Cardiac septum (tissue), 1 donor: ENCODE results near the gene P2RY2. TPM values are rescaled to one million over a fixed set of nuclear protein-coding genes. Genes with fewer than 3 reads are reported as not detected.
"Not testable (repeated sequence)": the region's sequence is repeated elsewhere in the genome, so short reads cannot be mapped to it uniquely, and the experiment has no call there.

Source experiments
- DNase-seq: peaks from one replicate; pipeline ENCODE4 v3.0.0-alpha.2; 2020; ENCODE audit warnings: low spot score
- intact Hi-C: fragments of 100-400 bp; cut with DNase I; formaldehyde crosslinking; loops from one replicate; pipeline ENCODE4 v1.14.0; 2022
- total RNA-seq: library from RNA; stranded (reverse); fragmentation: NEBNext Ultra II Directional; extraction: Animal tissue kit (Norgen Biotek cat#: 25700); gene quantifications from one replicate; pipeline ENCODE4 v1.2.1, GENCODE V29; 2021
- donor health status: DM: no; HTN: no; CAD: no.

The P2RY2 gene
- total RNA-seq, 1 donor from 2014 or later: 13.5 TPM

DNA sequence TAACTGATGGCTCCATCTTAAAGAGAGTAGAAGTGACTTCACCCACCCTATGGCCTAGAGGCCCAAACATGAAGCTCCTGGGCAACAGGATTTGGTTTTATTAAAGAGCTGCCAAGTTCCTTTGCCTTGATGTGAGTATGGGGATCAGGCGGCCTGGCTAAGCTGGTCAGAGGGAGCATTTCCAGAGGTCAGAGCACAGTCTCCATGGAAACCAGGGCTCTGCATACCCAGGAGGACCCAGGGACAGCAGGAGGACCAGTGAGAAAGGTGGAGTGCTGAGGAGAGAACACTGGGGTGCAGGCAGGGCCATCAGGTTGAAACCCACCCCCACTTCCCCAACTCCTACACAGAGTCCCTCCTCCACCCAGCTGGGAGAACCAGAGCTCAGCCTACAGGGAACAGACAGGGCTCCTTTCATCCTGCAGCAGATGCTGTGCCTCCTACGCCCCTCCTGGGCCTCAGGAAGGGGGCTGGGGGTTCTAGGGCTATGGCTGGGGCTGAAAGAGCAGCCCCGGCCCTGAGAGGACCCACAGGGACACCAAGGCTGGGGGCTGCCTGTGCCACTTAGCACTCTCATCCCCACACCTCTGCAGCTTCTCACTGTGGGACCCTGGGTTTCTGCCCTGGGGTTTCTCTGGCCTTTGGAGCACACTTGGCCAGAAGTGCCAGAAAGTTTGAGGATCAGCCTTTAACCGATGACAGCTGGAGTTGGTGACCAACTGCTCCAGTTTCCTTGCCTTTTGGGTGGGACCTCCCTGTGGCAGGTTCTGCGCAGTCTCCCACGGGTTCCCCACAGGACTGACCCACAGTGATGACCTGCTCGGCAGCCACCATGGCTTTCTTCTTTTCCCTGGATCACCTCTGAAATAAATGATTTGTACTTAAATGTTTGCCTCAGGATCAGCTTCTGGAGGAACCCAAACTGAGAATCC, 40.3 kb downstream of the P2RY2 start:
- DNase-seq: no peak
- intact Hi-C loops: no loop called here

GRCh38 chr11:73259406-73260126, 41.5 kb downstream of the P2RY2 start:
- DNase-seq: peak; percentile 27
- intact Hi-C loops: no loop called here

DNA sequence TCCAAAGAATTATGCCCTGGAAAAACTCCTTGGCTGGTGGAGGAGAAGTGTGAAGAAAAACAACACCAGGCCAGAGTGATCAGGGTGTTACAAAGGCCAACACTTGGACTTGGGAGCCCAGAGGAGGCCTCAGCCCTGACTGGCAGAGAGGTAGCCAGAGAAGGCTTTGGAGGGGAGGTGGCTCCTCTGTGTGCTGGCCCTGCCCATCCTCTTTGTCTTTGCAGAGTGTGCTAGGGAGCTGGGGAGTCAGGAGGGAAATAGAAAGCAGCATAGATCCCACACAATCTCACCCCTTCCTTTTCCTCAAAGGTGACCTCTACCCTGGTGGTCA, 42.0 kb downstream of the P2RY2 start:
- intact Hi-C loops: no loop called here
- DNase-seq: peak; percentile 53

DNA sequence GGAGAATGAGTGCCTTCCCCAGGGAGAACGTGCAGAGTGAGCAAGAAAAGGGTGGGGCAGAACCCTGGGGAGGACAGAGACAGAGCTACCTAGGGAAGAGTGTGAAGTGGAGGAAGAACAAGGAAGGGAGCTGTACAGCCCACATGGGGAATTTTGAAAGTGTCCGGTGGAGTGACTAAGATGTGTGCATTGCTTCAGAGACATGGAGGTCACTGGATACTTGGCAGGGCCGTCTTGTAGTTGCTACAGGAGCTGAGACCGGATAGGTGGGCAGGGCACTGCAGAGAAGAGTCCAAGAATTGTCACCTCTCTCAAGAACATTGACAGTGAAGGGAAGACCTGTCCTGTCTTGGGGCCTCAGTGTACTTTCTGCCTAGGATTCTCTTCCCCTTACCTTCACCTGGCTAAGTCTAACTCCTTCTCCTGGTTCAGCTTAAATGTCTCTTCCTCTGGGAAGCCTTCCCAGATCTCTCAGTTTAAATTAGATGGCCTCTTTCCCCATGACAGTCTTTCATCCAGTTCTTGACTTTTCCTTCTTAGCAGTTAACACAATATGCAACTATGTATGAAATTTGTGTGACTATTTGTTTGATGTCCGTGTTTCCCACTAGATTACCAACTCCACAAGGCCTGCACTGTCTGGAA, 44.9 kb downstream of the P2RY2 start:
- DNase-seq: peak; percentile 27
- intact Hi-C loops: no loop called here

- DNase-seq: no peak
- intact Hi-C loops: no loop called here
Observed at GRCh38 chr11:73263640-73264039, 45.6 kb downstream of the P2RY2 start.

GRCh38 chr11:73265278-73265810, 47.3 kb downstream of the P2RY2 start:
- intact Hi-C loops: no loop called here
- DNase-seq: peak; percentile 12

GRCh38 chr11:73265853-73266645, 48.0 kb downstream of the P2RY2 start:
- intact Hi-C loops: no loop called here
- DNase-seq: peak; percentile 61

DNA sequence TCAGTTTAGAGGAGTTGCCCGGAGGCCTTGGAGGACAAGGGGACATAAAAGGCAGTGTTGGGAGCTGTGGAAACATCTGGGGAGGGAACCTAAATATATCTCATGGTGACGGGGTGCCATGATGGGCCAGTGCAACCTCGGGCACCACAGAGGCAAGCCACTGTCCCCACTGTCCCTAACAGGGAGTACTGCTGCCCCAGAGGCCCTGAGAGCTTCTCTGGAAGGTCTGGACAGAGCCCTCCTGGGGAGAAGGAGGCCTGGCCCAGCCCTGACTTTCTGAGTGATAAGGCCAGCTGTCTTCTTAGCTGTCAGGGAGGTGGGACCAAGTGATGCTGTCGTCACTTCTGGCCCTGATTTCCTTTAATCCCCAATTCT, 48.6 kb downstream of the P2RY2 start:
- intact Hi-C loops: no loop called here
- no peak for DNase-seq

DNA sequence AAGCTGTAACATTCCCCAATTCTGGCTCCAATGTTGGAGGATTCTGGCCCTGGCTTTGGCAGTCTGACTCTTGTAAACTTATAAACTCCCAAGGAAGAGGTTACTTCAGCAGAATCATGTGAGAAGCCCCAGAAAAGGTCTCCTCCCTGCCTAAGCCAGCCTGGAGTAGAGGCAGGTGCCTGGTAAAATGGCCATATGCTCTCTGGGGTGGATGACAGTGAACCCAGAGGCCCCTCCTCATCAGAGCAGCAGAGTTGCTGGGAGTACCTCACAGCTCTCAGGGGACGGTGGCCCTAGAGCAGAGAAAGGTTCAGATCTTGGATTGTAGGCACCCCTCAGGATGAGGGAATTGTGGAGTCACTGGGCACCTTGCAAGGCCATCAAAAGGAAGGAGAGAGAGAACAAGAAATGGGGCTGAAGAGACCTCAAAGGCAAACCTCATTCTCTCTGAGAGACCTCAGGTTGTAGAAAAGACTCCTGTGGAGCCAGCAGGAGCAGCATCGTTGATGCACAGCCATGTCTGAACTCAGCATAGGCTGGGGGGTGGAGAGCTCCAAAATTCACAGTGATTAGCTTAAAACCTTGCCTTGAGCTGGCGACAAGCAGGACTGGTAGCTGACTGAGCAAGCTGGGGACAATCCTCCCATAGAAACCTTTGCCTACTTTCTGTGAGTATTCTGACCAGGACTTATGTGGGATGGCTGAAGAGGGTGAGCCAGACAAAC, 49.2 kb downstream of the P2RY2 start:
- intact Hi-C loops: no loop called here
- no peak for DNase-seq

DNA sequence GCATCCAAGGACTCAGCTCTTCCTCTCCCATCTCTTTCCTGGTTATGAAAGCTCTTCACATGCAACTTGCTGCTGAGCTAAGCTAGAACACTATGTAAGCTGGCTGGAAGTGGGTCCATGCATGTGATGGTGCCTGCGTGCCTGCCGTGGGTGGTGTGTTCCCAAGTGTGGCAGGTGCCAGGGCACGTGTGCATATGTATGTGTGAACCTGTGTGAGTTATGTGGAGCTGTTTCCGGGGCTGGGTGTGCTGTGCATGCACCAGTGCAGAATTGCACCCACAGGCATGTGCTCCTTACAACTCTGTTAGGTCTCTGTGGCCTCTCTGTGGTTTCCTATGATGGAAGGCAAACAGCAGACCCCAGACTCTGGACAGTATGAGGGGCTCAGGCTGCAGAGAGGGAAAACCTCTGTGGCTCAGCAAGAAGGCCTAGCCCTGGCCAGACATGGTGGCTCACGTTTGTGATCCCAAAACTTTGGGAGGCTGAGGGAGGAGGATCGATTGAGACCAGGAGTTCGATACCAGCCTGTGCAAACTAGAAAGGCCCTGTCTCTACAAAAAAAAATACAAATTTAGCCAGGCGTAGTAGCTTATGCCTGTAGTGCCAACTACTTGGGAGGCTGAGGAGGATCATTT, 49.9 kb downstream of the P2RY2 start:
- no peak for DNase-seq

DNA sequence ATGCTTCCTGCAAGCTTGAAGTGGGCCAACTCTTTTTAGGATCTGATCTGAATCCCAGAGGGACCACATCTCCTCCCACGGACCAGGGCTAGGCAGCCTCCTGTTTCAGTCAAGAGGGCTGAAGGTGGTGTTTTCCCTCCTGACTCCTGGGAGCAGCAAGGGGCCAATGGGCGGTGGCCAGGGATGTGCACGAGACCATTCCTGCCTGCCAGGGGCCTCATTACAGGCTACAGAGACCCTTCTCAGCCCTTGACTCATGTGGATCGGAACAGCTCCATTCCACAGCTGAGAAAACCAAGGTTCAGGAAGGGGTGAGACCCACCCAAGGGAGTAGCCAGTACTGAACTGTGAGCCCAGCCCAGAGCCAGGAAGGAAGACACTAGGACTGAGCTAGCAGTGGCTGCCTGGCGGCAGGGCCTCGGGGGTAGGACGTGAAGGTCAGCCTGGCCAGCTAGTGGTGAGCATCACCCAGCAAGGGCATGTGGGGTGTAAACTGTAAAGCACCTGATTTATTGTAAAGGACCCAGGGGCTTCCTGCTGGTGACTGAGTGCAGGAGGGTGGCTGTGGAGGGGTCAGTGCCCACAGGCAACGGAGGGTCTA, 50.7 kb downstream of the P2RY2 start:
- no peak for DNase-seq
- intact Hi-C loops: no loop called here

More for the DNA sequence above, 49.9 kb downstream of the P2RY2 start:
- intact Hi-C loops: no loop called here

DNA sequence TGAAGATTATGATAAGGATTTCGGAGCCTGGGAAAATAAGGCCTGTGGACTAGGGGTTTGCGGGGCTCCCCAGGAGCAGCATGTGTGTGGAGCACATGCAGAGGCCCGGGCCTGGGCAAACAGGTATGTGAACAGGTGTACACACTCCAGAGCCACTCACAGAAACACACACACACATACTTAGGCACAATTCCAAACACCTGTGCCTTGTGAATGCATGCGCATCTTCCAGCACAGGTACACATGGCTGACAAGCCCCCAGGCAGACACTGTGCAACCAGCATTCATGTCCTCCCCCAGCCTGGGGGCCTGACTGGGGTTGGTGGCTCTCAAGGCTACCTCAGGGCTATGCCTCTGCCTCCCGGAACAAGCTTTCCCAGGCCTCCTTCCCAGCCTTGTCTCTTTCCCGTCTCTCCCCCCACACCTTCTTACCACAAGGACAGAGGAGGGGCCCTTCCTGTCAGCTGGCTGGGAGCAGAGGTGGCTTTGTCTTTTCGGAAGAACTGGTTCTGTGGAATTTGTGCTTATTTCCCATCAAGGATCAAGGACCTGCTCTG, 51.5 kb downstream of the P2RY2 start:
- intact Hi-C loops: no loop called here

GRCh38 chr11:73270016-73270854, 52.2 kb downstream of the P2RY2 start:
- DNase-seq: peak; percentile 71
- intact Hi-C loops: no loop called here

More for the DNA sequence above, 51.5 kb downstream of the P2RY2 start:
- peak; percentile 63 for DNase-seq

GRCh38 chr11:73270855-73271477, 52.9 kb downstream of the P2RY2 start:
- no peak for DNase-seq
- intact Hi-C loops: no loop called here

- intact Hi-C loops, DNase-seq: not testable (repeated sequence)
Observed at GRCh38 chr11:73271478-73271865, 53.4 kb downstream of the P2RY2 start.

- DNase-seq: peak; percentile 68
- intact Hi-C loops: no loop called here
Observed at GRCh38 chr11:73271936-73272679, 54.0 kb downstream of the P2RY2 start, which contains the start of gene P2RY6. P2RY6 (plus strand) TSS chr11:73272338; CDS start chr11:73296519, 24,181 bp downstream.
